Neural cell (in vitro differentiated cells): ENCODE results near the gene FCN1. TPM values are rescaled to one million over a fixed set of nuclear protein-coding genes. Genes with fewer than 3 reads are reported as not detected.

Experiments
- H2AFZ ChIP-seq: fragments of 200-600, 300-800 bp; sonication (generic), shearing (Covaris generic); 2 replicates; pipeline ENCODE4 v1.6.0; 2014; ENCODE audit warnings: low read depth, mild to moderate bottlenecking, antibody characterized with exemption, low read length, moderate library complexity
- H3F3A ChIP-seq: fragments of 200-600 bp; shearing (Covaris generic); 2 replicates; pipeline ENCODE4 v1.6.1; 2016; ENCODE audit warnings: mild to moderate bottlenecking, moderate library complexity, mixed read lengths, antibody characterized with exemption, low read length; ENCODE audit not compliant: insufficient read depth, poor library complexity, severe bottlenecking
- H3K27ac ChIP-seq: fragments of 200-600, 300-800 bp; sonication (generic), shearing (Covaris generic); 2 replicates; pipeline ENCODE4 v1.5.1; 2014; ENCODE audit warnings: mild to moderate bottlenecking, low read length, moderate library complexity
- H3K27me3 ChIP-seq: fragments of 300-800, 200-600 bp; sonication (generic), shearing (Covaris generic); 2 replicates; pipeline ENCODE4 v1.6.0; 2014; ENCODE audit warnings: mild to moderate bottlenecking, low read depth, low read length, moderate library complexity; ENCODE audit not compliant: insufficient read depth
- H3K36me3 ChIP-seq: fragments of 300-800, 200-600 bp; sonication (generic), shearing (Covaris generic); 2 replicates; pipeline ENCODE4 v1.5.1; 2014; ENCODE audit warnings: mild to moderate bottlenecking, antibody characterized with exemption, low read length, moderate library complexity; ENCODE audit not compliant: insufficient read depth
- H3K4me2 ChIP-seq: fragments of 300-800, 200-600 bp; sonication (generic), shearing (Covaris generic); 2 replicates; pipeline ENCODE4 v1.6.0; 2014; ENCODE audit warnings: mild to moderate bottlenecking, low read length
- H3K4me3 ChIP-seq: fragments of 300-800, 200-600 bp; sonication (generic), shearing (Covaris generic); 2 replicates; pipeline ENCODE4 v1.5.1; 2014; ENCODE audit warnings: mild to moderate bottlenecking, low read length, moderate library complexity
- H3K79me2 ChIP-seq: fragments of 200-600 bp; shearing (Covaris generic); replicated peaks from 2 replicates; pipeline ENCODE4 v1.6.0; 2014; ENCODE audit warnings: mild to moderate bottlenecking, low read length, moderate library complexity; ENCODE audit not compliant: insufficient read depth
- H3K9ac ChIP-seq: fragments of 300-800, 200-600 bp; sonication (generic), shearing (Covaris generic); 2 replicates; pipeline ENCODE4 v1.6.1; 2016; ENCODE audit warnings: mild to moderate bottlenecking, low read length, mixed read lengths
- H3K9me2 ChIP-seq: fragments of 200-600 bp; shearing (Covaris generic); 2 replicates; pipeline ENCODE4 v1.6.1; 2016; ENCODE audit warnings: mild to moderate bottlenecking, low read length, mixed read lengths; ENCODE audit not compliant: insufficient read depth
- H3K9me3 ChIP-seq: fragments of 200-600, 300-800 bp; sonication (generic), shearing (Covaris generic); 2 replicates; pipeline ENCODE4 v1.6.1; 2016; ENCODE audit warnings: mild to moderate bottlenecking, mixed run types, low read length, moderate library complexity, mixed read lengths
- H4K20me1 ChIP-seq: fragments of 200-600 bp; shearing (Covaris generic); 2 replicates; pipeline ENCODE4 v1.6.1; 2016; ENCODE audit warnings: mild to moderate bottlenecking, mixed run types; ENCODE audit not compliant: insufficient read depth
- CTCF ChIP-seq: fragments of 450-650 bp; IDR thresholded peaks from 2 replicates; pipeline ENCODE4 v1.5.1; 2014; ENCODE audit warnings: antibody characterized with exemption, mild to moderate bottlenecking, moderate library complexity; ENCODE audit not compliant: poor library complexity, severe bottlenecking
- EP300 ChIP-seq: fragments of 450-650 bp; conservative IDR thresholded peaks from 2 replicates; pipeline ENCODE4 v1.6.1; 2014; ENCODE audit warnings: antibody characterized with exemption, mild to moderate bottlenecking, moderate library complexity; ENCODE audit not compliant: poor library complexity, severe bottlenecking
- EZH2 ChIP-seq: fragments of 200-600, 300-800 bp; shearing (Covaris generic), sonication (generic); IDR thresholded peaks from 2 replicates; pipeline ENCODE4 v1.6.1; 2014; ENCODE audit warnings: antibody characterized with exemption, low read length, borderline replicate concordance, mild to moderate bottlenecking; ENCODE audit not compliant: insufficient read depth, poor library complexity, severe bottlenecking
- MXI1 ChIP-seq: fragments of 450-650 bp; conservative IDR thresholded peaks from 2 replicates; pipeline ENCODE4 v1.6.1; 2014; ENCODE audit warnings: antibody characterized with exemption, mild to moderate bottlenecking; ENCODE audit not compliant: poor library complexity, severe bottlenecking
- POLR2AphosphoS5 ChIP-seq: IDR thresholded peaks from 2 replicates; pipeline ENCODE4 v1.6.1; 2012
- RAD21 ChIP-seq: fragments of 450-650 bp; conservative IDR thresholded peaks from 2 replicates; pipeline ENCODE4 v1.6.1; 2014; ENCODE audit warnings: antibody characterized with exemption, mild to moderate bottlenecking, moderate library complexity
- SMC3 ChIP-seq: fragments of 450-650 bp; conservative IDR thresholded peaks from 2 replicates; pipeline ENCODE4 v1.6.1; 2014; ENCODE audit warnings: antibody characterized with exemption, mild to moderate bottlenecking, moderate library complexity; ENCODE audit not compliant: poor library complexity
- TAF1 ChIP-seq: IDR thresholded peaks from 2 replicates; pipeline ENCODE4 v1.6.1; 2012; ENCODE audit warnings: low read depth
- polyA plus RNA-seq: library from polyadenylated mRNA; depleted of rRNA; stranded (reverse); fragments of >200 nt; gene quantifications from 2 replicates; pipeline ENCODE4 v1.2.3, GENCODE V29; 2014
- TF ChIP-seq, protein P1 (sequence below): IDR thresholded peaks from 2 replicates; pipeline ENCODE4 v1.6.1; 2012; ENCODE audit warnings: borderline replicate concordance

Gene FCN1
- polyA plus RNA-seq, 1 donor from 2014 or later: not detected

DNA sequence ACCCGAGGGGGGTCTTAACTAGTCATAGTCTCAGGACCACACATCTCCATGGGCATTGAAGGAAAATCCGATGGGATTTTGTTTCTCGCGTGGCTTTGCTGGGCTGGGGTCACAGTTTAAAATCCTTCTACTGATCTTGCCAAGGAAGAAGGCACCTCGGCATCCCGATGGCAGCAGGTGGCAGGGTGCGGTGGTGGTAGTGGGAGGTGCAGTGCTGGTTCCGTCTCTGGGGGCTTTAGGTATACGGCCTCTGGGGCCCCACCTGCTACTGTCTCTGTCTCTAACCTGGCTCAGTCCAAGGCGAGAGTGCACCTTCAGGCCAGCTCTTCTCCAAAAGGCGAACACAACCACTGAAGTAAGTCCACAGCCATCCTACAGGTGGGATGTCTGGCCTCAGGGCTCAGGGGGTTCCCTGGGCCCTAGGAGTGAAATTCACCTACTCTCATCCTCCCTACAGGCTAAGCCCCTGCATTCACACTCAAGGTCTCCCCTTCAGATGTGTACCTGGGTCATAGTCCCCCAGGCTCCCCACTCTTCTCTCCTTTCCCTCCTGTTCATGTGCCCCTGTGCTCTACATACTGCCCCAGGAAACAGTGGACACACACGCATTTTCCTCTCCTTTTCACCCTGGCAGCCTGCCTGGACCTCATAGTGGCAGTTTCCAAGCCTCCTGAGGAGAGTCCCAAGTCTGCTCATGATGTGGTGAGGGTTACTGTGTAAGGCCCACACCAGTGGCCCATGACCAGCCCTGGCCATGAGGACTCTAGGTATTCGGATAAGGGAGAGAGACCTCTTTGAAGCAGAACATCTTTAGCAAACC is 37.8 kb downstream of the FCN1 start:
- Histone ChIP-seq H3K9me3 (no peaks in the 10 kb centered on the region), H3K4me2 (no peak overlapping the region), H3K4me3 (no peak overlapping the region), H3K9ac (no peak overlapping the region), H3K36me3 (no peaks in the 10 kb centered on the region), H3K9me2 (no peaks in the 10 kb centered on the region), H4K20me1 (no peaks in the 10 kb centered on the region), H3K27me3 (no peaks in the 10 kb centered on the region), H2AFZ (no peak overlapping the region), H3K79me2 (no peaks in the 10 kb centered on the region), H3K27ac (no peak overlapping the region), H3F3A (no peaks in the 10 kb centered on the region)
- no peak for TF ChIP-seq SMC3
- TF ChIP-seq, protein P1, sequence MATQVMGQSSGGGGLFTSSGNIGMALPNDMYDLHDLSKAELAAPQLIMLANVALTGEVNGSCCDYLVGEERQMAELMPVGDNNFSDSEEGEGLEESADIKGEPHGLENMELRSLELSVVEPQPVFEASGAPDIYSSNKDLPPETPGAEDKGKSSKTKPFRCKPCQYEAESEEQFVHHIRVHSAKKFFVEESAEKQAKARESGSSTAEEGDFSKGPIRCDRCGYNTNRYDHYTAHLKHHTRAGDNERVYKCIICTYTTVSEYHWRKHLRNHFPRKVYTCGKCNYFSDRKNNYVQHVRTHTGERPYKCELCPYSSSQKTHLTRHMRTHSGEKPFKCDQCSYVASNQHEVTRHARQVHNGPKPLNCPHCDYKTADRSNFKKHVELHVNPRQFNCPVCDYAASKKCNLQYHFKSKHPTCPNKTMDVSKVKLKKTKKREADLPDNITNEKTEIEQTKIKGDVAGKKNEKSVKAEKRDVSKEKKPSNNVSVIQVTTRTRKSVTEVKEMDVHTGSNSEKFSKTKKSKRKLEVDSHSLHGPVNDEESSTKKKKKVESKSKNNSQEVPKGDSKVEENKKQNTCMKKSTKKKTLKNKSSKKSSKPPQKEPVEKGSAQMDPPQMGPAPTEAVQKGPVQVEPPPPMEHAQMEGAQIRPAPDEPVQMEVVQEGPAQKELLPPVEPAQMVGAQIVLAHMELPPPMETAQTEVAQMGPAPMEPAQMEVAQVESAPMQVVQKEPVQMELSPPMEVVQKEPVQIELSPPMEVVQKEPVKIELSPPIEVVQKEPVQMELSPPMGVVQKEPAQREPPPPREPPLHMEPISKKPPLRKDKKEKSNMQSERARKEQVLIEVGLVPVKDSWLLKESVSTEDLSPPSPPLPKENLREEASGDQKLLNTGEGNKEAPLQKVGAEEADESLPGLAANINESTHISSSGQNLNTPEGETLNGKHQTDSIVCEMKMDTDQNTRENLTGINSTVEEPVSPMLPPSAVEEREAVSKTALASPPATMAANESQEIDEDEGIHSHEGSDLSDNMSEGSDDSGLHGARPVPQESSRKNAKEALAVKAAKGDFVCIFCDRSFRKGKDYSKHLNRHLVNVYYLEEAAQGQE: no peak
- TF ChIP-seq MXI1: no peak

DNA sequence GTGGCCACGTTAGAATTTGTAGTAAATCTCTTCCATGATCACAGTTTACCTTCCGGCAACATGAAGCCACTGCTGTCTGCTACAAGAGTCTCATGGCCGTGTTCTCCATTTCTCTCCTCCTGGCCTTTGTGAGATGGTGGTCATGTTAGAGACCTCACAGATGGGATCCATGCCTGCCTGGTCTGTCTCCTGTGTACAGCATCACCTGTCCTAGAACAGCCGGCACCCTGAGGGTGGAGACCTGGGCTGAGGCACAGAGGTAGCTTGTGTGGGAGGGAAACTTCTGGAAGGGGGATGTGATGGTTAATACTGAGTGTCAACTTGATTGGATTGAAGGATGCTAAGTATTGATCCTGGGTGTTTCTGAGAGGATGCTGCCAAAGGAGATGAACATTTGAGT is 40.2 kb downstream of the FCN1 start:
- no peak for TF ChIP-seq EZH2
- no peak for TF ChIP-seq EP300
- TF ChIP-seq, protein P1: no peak
- no peak for TF ChIP-seq TAF1
- no peak for TF ChIP-seq SMC3
- no peak for TF ChIP-seq RAD21
- TF ChIP-seq CTCF: no peak
- no peak for TF ChIP-seq MXI1
- no peak for TF ChIP-seq POLR2AphosphoS5
- H3K9me2 ChIP-seq: no peaks in the 10 kb centered on the region
- no peaks in the 10 kb centered on the region for H3K36me3 ChIP-seq
- no peaks in the 10 kb centered on the region for H3K79me2 ChIP-seq
- no peak overlapping the region for H3K4me3 ChIP-seq
- H3K27ac ChIP-seq: no peak overlapping the region
- peaks cover 5% of the 10 kb centered on the region for H3K9me3 ChIP-seq
- H2AFZ ChIP-seq: no peak overlapping the region
- H3F3A ChIP-seq: no peaks in the 10 kb centered on the region
- no peak overlapping the region for H3K4me2 ChIP-seq
- H3K9ac ChIP-seq: no peak overlapping the region
- no peaks in the 10 kb centered on the region for H3K27me3 ChIP-seq
- H4K20me1 ChIP-seq: no peaks in the 10 kb centered on the region
